Kidney epithelial cell (primary cell): ENCODE measurements around the gene CDC25B. TPM values are rescaled to one million over a fixed set of nuclear protein-coding genes. Genes with fewer than 3 reads are reported as not detected.

Source experiments
- DNase-seq: peaks from one replicate; pipeline ENCODE4 v3.0.0-alpha.2; 2010; ENCODE audit warnings: low read depth
- H3K27me3 ChIP-seq: 2 replicates; pipeline ENCODE4 v1.6.0; 2011; ENCODE audit warnings: low read length; ENCODE audit not compliant: control insufficient read depth, insufficient read depth
- H3K36me3 ChIP-seq: 2 replicates; pipeline ENCODE4 v1.5.1; 2011; ENCODE audit warnings: low read length; ENCODE audit not compliant: control insufficient read depth, insufficient read depth
- H3K4me3 ChIP-seq: 2 replicates; pipeline ENCODE4 v1.5.1; 2011; ENCODE audit warnings: low read depth, mild to moderate bottlenecking, control low read depth, low read length
- CTCF ChIP-seq: IDR thresholded peaks from 2 replicates; pipeline ENCODE4 v1.5.1; 2011; ENCODE audit warnings: mild to moderate bottlenecking, moderate library complexity, low read length, control low read depth, inconsistent platforms; ENCODE audit not compliant: insufficient read depth, poor library complexity, severe bottlenecking
- total RNA-seq: library from RNA; depleted of rRNA; stranded (reverse); fragments of >200 nt; gene quantifications from 2 replicates; pipeline ENCODE4 v1.2.3, GENCODE V29; 2015

Gene CDC25B
- total RNA-seq, 1 donor from 2014 or later = 8.3 TPM

DNA sequence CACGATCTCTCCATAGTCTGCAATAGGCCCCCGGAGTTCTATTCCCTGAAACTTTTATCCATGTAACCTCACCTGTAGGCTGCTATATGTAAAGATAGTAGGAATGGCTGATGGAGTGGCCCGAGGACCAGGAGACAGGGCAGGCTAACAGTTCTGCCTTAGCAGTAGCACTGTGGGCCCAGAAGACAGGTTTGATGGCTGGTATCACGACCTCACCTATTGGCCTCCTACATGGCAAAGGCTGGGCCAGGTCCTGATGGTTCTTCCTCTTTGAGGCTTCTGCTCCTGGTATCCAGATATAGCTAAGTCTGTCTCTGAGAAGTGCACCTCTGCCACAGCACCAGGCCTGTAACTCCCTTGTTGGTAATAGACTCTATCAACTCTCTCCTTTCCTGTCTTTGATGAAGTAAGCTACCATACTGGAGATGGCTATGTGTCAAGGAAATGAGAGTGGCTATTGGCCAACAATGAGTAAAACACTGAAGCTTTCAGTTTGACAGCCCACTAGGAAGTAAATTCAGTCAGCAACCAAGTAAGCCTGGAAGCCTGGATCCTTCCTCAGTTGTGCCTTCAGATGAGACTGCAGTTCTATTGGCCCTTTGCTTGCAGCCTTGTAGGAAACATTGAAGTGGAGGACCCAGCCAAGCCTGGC is 20.5 kb upstream of the CDC25B start:
- H3K27me3 ChIP-seq = peaks cover 20% of the 10 kb centered on the region
- no peak for TF ChIP-seq CTCF
- H3K4me3 ChIP-seq = no peak overlapping the region
- H3K36me3 ChIP-seq = no peaks in the 10 kb centered on the region
- no peak for DNase-seq

GRCh38 chr20:3777381-3777715 is 18.8 kb upstream of the CDC25B start:
- Histone ChIP-seq H3K4me3 (peak overlapping the region; percentile 30), H3K36me3 (no peaks in the 10 kb centered on the region), H3K27me3 (peaks cover 20% of the 10 kb centered on the region)
- DNase-seq = no peak
- no peak for TF ChIP-seq CTCF

- no peak for DNase-seq
- H3K27me3 ChIP-seq = peaks cover 20% of the 10 kb centered on the region
- TF ChIP-seq CTCF = no peak
- peak overlapping the region; percentile 30 for H3K4me3 ChIP-seq
- H3K36me3 ChIP-seq = no peaks in the 10 kb centered on the region
These were observed 18.1 kb upstream of the CDC25B start for GRCh38 chr20:3777716-3778629.

- no peak for TF ChIP-seq CTCF
- H3K4me3 ChIP-seq = no peak overlapping the region
- no peaks in the 10 kb centered on the region for H3K36me3 ChIP-seq
- peaks cover 20% of the 10 kb centered on the region for H3K27me3 ChIP-seq
- no peak for DNase-seq
These were observed 17.1 kb upstream of the CDC25B start for GRCh38 chr20:3778976-3779375.

- DNase-seq = peak; percentile 84
- no peaks in the 10 kb centered on the region for H3K36me3 ChIP-seq
- H3K27me3 ChIP-seq = peaks cover 20% of the 10 kb centered on the region
- TF ChIP-seq CTCF = peak; percentile 51
- peak within 1 kb of the TSS; percentile 48 for H3K4me3 ChIP-seq
These were observed 14.8 kb upstream of the CDC25B start, which contains the start of gene SPEF1 for GRCh38 chr20:3781153-3781910. Gene SPEF1, minus strand, starts transcription at chr20:3781448. Its CDS starts 161 bp downstream, at chr20:3781287.
